Measurements from ENCODE around the gene DDX60.

DNA sequence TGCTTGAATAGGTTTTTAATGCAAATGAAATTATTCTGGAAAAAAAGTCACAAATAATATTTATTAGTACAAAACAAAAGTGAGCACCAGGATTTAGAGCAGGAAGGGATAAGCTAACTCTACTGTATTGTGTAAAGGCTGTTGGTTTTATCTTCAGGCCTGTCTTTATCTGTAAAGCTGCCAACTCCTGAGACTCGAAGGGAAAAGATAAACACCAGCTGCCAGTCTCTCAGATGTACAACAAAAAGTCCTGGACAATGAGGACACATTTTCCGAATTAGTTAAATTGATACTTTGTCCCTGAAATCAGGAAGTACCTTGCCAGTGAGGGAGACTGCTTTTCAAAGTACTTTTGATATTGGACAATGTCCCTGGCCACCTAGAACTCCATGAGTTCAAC lies 8.8 kb downstream of the DDX60 start:
- TF ChIP-seq, protein P1, sequence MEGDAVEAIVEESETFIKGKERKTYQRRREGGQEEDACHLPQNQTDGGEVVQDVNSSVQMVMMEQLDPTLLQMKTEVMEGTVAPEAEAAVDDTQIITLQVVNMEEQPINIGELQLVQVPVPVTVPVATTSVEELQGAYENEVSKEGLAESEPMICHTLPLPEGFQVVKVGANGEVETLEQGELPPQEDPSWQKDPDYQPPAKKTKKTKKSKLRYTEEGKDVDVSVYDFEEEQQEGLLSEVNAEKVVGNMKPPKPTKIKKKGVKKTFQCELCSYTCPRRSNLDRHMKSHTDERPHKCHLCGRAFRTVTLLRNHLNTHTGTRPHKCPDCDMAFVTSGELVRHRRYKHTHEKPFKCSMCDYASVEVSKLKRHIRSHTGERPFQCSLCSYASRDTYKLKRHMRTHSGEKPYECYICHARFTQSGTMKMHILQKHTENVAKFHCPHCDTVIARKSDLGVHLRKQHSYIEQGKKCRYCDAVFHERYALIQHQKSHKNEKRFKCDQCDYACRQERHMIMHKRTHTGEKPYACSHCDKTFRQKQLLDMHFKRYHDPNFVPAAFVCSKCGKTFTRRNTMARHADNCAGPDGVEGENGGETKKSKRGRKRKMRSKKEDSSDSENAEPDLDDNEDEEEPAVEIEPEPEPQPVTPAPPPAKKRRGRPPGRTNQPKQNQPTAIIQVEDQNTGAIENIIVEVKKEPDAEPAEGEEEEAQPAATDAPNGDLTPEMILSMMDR (IDR thresholded peaks at IDR 0.05; ENCODE audit: low read length), result no peak
- no peak for TF ChIP-seq EZH2 (IDR thresholded peaks at IDR 0.05; ENCODE audit: borderline replicate concordance, low read length)

Measured in OCI-LY1 (cell line).